Measurements from ENCODE around the gene DPP6.

The DPP6 gene

GRCh38 chr7:154253810-154254209 lies 201.6 kb downstream of the DPP6 start:
- no peak for FAIRE-seq

- FAIRE-seq: no peak
Measured at GRCh38 chr7:154255324-154255723, 203.1 kb downstream of the DPP6 start.

GRCh38 chr7:154256150-154256549 lies 204.0 kb downstream of the DPP6 start:
- no peak for FAIRE-seq

GRCh38 chr7:154259396-154259795 lies 207.2 kb downstream of the DPP6 start:
- no peak for FAIRE-seq

DNA sequence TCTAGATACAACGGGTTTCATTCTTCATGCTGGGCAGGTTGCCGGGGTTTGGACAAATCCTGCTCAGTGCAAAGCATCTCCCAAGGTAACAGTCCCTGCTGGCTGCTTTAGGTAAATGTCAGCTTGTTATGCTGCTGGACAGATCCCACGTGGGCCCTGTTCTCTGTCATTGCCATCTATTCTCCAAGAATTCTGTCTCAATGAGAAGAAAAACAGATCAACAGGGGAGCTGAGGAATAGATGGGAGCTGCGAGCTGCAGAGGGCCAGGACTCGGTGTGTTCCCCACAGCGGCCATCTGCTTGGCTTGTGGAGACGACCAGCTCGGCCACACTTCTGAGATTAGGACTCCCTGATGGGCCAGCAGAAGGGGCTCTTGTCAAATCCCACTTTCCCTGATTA lies 235.2 kb downstream of the DPP6 start:
- FAIRE-seq: no peak

DNA sequence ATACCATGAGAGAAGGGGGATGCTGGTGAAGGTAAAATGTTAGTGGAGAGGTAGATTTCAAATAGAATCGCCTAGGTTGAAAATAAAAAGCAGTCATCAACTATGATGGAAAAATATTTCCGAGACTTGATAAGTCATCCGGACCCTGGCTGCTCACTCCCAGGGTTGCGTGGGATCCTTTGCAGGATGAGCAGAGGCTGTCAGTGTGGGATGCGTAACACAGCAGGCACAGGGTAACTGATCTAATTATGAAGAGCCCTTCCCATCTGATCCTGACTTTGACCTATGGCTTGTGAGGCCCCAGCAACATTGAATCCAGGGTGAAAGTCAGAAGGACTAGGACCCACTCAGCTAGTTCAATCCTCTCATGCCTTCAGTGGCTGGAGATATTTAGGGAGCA lies 236.9 kb downstream of the DPP6 start:
- FAIRE-seq: no peak

DNA sequence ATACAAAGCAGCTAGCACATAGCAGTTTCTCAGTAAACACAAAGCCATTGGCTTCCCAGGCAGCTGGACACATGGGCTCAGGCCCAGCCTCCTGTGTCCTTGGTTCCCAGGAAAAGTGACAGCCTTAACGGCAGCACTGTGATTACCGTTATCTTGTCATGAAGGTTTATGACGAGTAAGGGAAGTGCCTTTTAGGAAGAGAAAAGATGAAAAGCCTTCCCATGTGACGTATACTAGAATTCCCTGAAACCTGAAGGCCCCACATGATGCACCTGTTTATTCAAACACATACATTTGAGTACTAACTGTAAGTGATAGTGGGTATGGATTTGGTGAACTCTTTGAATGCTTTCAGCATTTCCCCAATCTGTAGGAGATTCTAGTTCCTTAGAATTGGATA lies 244.2 kb downstream of the DPP6 start:
- FAIRE-seq: no peak

- no peak for FAIRE-seq
Measured at GRCh38 chr7:154299736-154300135, 247.5 kb downstream of the DPP6 start.

DNA sequence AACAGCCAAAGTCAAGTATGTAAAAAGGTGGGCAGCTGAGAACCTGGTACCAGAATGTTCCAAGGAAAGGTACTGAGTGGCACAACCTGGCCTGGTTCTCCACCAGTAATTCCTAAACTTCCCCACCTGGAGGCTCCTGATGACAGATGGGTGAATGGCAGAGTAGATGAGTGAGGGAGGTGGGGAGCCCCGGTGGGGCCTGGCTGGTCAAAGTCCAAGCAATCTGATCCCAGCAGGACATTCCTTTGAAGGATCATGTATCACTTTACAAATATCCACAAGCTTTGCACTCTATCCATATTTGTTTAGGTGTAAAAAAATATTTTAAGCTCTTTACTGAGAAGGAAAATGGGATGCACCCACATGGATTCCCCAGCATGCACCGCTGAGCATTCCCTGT lies 250.2 kb downstream of the DPP6 start:
- FAIRE-seq: no peak

DNA sequence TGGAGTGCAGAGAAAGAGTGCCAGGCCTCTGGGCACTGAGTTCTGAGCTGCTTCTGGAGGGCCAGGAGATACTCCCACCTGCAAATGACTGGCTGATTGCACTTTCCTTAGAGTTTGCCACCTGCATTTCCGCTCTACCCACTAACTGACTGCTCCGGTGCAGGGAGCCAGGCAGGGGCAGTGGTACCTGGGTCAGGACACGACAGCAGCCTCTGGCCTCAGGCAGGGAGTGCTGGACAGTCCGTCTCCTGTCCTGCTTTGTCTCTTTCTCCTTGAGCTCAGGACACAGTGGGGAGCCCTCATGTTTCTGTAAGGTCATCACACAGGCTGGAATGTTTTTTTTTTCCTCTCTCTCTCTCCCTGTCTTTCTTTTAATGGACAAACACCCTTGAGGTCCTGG lies 252.0 kb downstream of the DPP6 start:
- FAIRE-seq: no peak

GRCh38 chr7:154304740-154305700 lies 252.8 kb downstream of the DPP6 start:
- no peak for FAIRE-seq

DNA sequence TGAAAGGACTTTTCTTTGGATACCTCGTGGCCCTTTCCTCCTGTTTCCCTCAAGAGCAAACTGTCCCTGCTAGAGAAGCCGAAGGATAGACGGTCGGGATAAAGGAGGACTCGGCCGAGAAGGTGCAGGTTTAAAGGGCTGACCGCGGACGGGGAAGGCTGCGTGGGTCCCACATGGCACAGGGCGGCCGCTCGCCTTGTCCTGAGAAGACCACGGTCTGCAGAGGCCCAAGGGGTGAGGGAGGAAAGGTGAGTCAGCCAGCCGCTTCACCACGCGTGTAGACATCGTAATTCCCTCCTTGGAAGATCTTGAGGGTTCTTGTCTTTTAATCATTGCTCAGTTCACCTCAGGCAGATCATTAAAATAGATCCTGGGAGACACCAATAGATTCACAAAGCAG lies 253.8 kb downstream of the DPP6 start:
- FAIRE-seq: no peak

GRCh38 chr7:154308928-154309327 lies 256.7 kb downstream of the DPP6 start:
- no peak for FAIRE-seq

GRCh38 chr7:154310114-154310513 lies 257.9 kb downstream of the DPP6 start:
- no peak for FAIRE-seq

GRCh38 chr7:154324196-154324595 lies 272.0 kb downstream of the DPP6 start:
- FAIRE-seq: no peak

GRCh38 chr7:154326421-154326820 lies 274.2 kb downstream of the DPP6 start:
- FAIRE-seq: no peak

DNA sequence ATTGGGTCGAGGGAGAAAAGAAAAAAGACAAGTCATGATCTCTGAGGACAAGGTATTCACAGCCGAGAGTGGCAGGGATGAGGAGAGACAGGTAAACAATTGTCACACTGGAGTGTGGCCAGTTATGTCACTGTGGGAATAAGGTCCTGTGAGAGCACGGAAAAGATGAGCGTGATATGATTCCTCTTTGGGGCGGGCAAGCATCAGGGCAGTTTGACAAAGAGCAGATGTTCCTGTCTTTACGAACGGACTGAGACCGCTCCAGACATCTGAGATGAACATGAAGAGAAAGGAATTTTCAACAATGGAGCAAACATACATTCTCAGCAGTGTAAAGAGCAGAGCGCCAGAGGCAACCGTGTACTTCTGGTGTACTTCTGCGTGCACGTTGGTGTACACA lies 278.1 kb downstream of the DPP6 start:
- no peak for FAIRE-seq

DNA sequence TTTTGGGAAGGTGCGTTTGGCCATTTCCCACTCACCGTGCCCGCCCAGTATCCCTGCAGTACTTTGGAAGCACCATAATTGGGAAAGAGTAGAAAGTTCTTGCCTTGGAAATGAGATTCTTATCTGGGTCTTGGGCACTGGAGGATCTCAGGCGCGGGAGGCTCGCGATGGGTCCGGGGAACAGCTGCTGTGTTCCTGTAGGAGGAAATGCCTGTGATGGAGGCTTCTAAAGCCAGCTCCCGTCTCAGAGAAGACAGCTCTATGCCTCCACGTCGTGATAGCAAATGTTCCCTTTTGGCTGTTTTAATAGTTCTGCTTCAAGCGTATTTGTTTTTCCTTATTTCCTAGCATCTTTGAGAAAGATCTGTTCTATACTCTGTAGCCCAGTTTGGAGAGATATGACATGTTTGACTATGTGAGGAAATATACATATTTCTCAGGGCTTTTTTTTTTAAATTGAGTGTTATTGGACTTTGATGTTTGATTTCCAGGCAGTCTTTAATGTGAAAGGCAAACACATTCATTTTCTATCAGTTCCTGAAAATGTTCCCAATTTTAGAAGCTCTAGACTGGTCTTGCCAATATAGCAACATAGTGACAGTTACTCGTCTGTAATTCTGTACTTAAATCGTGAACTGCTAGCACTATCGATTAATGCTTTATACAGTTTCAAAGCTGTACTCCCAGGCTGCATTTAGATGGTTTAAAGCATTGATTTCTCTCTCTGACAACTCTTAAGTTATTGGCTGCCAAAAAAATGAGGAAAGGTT lies 280.8 kb downstream of the DPP6 start:
- FAIRE-seq: no peak

DNA sequence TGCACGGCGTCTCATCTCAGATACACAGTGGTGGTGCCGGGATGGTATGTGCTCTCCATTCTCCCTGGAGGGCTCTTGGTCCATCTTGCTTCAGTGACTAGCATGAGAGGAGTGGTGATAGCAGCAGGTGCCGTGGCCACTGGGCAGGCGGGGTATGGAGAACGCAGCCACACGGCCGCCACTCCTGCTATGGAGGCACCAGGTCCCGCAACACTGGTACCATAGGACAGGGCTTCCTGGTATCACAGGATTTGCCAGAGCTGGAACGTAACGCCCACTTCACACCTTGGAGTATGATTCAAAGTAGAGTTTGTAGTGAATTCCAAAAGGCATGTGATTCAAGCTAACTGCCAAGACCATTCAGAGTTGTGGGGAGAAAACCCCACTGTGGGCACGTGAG lies 284.1 kb downstream of the DPP6 start:
- FAIRE-seq: no peak

DNA sequence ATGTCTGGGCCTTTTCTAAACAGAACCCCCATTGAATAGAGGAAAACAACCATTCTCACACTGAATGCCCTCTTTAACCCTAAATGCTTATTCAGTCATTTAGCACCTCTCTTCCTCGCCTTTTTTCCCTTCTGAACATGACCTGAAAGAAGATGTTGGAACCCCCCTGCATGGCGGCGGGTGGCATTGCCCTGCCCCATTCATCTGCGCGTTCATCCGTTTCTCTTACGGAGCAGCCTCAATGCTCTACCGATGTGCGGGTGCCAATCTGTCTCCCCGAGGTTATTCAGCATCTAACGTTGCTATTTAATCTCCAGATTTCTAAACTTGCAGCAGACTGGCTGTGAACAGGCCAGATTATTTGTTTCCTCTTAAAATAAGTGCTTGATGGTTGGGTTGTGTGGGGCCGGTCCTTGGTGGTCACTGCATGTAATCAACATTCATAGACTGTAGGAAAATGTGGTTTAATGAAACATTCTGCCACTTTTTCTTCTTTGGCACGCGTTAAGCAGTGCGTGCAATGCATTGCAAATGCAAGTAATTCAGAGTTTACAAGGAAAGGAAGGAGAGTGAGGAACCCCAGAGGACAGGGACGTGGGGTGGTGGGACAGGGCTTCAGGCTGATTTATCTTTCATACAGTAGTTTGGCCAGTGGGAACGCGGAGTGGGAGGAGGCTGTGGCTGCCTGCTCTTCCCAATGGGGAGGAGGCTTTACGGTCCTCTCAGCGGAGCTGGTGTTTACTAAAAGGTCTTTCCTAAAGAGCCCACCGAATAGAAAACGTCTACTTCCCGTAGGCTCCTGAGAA lies 286.7 kb downstream of the DPP6 start:
- no peak for FAIRE-seq

DNA sequence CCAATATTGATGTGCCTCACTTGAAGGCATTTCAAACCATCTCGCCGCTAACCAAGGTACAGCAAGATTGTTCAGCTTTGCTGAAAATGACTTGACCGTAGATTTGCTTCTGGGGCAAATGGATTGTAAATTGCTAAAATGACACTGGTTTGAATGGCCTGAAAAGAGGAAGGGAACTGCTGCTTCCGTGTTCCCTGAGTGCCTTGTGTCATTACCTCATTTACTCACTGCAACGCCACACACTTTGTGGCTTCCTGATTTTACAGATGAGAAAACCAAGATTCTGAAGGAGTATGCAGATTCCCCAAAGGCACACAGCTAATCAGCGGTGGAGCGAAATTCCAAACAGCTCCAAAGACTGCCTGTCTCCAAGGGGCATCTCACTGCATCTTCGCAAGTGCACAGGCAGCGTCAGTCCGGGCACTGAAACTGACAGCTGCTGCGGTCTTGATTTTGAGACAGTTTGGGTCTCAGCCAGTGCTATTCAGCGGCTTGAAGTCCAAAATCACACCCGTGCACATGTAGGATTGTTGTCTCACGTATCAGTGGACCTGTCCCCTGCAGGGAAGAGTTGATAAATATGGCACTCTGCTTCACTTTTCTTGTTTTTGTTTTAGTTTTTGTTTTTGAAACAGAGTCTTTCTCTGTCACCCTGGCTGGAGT lies 290.9 kb downstream of the DPP6 start:
- no peak for FAIRE-seq

GRCh38 chr7:154343778-154344412 lies 291.7 kb downstream of the DPP6 start:
- no peak for FAIRE-seq
